COLO829 (cell line): ENCODE measurements around the gene CCDC88C.

Experiments used
- DNase-seq: peaks from one replicate; pipeline ENCODE4 v3.0.0; 2012; ENCODE audit warnings: low spot score

The CCDC88C gene

GRCh38 chr14:91396959-91397815, 20.4 kb downstream of the CCDC88C start:
- DNase-seq = no peak

GRCh38 chr14:91396013-91396660, 21.5 kb downstream of the CCDC88C start:
- DNase-seq = no peak

DNA sequence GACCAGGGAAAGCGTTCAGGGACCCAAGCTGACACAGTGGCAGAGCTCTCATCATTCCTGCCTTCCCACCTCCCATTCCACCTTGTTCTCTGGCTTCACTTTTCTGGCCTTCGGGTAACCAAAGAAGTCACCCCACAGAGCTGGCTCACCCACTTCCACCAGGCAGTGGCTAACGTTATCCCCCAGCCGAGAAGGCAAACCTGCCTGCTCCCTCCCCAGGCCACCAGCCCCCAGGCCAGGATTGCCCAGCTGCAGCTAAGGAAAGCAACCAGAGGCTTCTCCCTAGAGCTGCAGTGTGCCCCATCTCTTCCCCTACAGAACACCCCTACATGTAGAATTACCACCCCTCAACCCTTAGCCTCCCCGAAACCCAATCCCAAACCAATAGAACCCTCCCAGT, 22.2 kb downstream of the CCDC88C start:
- no peak for DNase-seq

- no peak for DNase-seq
These were observed 23.2 kb downstream of the CCDC88C start for GRCh38 chr14:91394105-91395081.

- DNase-seq = no peak
These were observed 24.9 kb downstream of the CCDC88C start for GRCh38 chr14:91392623-91393303.

GRCh38 chr14:91390165-91390778, 27.3 kb downstream of the CCDC88C start:
- DNase-seq = no peak

GRCh38 chr14:91389150-91389549, 28.5 kb downstream of the CCDC88C start:
- DNase-seq = no peak

DNA sequence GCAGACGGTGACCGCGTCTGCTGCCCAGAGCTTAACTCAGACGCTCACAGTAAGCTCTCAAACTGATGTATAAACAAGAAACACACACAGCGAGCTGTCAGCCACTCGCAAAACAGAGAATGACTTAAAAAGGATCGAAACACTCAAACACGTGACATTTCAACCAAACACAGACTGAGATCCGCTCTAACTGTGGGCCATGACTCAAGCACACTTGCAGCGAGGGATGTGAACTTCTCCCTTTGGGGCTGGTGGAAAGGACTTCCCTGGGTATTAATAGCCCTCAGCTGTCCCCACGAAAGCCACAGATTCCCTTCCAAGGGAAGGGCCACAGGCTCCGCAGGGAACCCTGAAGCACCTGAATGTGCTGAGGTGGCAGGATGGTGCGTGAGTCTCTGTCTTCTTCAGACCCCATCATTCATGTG, 29.1 kb downstream of the CCDC88C start:
- DNase-seq = no peak

GRCh38 chr14:91387951-91388381, 29.7 kb downstream of the CCDC88C start:
- no peak for DNase-seq

DNA sequence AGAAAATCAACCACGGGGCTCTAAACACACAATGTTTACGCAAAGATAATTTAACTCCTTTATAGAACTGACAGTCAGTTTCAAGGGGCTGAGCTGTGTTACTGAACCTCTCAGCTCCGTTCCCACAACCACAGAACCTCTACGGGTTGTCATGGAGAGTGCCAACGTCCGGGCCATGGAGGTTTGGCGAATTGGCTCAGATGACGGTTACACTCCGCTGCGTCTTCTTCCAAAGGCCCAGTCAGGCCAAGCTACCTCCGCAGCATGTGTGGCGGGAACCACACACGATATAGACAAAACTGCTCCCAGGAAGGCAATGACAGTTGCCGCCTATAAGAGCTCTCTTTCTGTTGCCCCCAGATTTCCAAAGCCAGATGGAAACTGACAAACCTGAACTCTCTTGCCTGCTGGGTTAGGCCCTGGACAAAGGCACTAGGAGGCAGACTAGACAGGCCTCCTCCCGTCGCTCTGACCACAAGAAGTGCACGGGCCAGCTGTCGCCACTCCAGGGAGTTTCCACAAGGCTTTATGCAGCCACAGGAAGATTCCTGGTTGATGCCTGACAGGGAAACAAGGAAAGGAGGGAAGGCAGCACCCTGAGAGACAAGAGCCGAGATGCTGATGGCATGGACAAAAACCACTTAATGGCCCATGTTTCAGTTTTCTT, 30.3 kb downstream of the CCDC88C start:
- DNase-seq = no peak

- no peak for DNase-seq
These were observed 31.9 kb downstream of the CCDC88C start for GRCh38 chr14:91385697-91386096.

DNA sequence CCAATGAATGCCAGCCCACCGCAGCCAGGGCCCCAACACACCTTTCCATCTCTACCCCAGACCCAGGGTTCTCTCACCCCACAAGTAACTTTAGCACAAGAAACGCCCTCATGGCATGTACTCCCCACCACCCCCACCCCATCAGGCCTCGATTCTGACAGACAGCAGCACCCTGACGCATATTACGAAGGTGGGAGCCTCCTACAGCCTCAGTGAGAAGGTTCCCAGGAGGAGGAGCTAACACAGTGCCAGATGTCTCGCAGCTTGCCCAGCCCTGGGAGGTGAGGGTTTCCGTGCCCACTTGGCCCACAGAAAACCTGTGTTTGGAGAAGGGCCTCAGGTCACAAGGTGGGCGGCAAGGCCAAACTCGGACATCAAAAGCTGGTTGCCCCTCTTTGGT, 32.4 kb downstream of the CCDC88C start:
- DNase-seq = no peak

GRCh38 chr14:91383439-91383838, 34.2 kb downstream of the CCDC88C start:
- no peak for DNase-seq

DNA sequence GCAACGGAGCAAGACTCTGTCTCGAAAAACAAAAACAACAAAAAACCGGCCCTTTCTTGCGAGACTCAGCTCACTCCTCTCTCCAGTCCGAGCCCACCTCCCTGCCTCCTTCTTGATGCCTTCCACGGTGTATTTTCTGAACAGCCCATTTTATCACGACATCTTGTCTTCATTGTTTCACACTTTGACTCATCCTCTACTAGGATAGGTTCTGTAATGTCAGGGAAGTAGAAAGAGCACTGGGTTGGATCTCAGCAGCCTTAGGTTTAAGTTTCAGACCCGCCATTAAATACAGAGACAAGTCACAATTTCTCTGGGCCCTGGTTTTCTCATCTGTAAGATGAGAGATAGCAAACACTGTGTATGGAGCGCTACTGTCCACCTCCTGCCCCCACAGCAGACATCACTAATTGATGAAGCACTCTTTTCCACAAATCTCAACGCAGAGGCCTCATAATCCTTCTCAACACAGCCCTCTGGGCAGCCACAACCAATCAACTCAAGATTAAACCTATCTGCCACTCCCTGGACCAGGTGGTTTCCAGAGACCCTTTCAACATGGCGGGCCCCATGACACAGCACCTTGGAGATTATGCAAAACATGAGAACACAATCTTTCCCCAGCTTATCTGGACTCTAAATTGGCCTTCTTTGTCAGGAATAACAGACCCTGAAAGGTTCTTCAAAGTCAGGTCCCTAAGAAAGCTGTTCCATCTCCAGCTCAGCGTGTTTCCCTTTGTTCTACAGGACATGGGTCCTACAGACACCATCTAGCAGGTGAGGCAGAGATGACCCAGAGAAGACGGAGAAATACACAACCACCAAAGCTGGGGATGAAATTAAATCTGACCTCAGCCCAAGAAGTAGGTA, 35.6 kb downstream of the CCDC88C start:
- no peak for DNase-seq

GRCh38 chr14:91380610-91381371, 36.8 kb downstream of the CCDC88C start:
- DNase-seq = peak; percentile 60

- no peak for DNase-seq
These were observed 37.5 kb downstream of the CCDC88C start for GRCh38 chr14:91380123-91380522.

DNA sequence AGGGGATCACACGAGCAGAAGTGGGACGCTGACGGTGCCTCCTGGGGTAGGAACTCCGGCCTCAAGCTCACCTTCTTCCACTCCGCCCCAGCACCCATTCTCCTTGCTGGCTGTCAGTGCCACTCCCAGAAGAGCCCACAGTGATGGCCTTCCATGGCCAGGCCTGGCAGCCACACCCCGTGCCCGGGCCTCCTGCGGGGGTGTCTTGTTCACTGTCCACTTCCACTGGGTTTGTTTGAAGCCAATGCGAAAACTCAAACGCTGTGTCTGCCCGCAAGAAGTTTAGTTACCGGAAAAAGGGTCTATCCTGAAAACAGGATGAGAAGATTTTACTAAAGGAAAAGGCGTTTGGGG, 38.1 kb downstream of the CCDC88C start:
- no peak for DNase-seq

DNA sequence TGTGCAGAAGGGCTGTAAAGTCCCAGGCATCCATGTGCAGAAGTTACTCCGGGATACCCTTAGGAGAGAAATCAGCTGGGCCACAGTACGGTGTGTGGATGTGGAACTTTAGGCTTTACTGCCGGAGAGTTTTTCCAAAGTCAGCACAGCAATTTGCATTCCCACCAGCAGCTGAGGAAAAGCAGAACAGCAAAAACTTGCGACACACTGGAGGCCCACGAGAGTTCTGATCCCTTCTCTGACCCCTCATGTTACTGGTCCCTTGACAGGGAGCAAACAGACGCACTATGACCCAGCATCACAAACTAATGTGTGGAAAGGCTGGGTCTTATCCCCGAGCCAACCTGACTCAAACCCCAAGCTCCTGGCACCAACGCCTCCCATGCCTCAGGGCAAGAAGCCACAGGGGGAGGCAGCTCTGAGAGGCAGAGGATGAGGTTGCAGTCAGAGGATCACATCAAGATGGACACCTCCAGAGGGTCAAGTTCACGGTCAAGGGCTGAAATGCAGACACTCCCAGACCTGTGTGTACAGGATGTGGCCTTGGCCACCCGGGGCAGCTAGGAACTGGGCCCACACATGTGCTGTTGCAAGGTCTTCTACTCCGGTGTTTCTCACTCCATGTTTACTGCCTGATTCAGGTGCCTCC, 38.6 kb downstream of the CCDC88C start:
- no peak for DNase-seq
